K562 (cell line): ENCODE measurements around the gene ELMO1. TPM values are rescaled to one million over a fixed set of nuclear protein-coding genes. Genes with fewer than 3 reads are reported as not detected.

Experiments used
- ATAC-seq: fragments of 200-7000 bp; cut with Tn5 transposase; 3 replicates; pipeline ENCODE4 v1.9.1; 2020; ENCODE audit warnings: moderate library complexity
- BruUV-seq: library from RNA; stranded (reverse); fragments of 400-500 nt; replicated peaks from 2 replicates; lab custom pipeline; 2021; lab: Mats Ljungman, UMichigan
- CTCF ChIA-PET: fragments of 300-600 bp; formaldehyde crosslinking; extraction: SDS; loops from one replicate; lab custom pipeline; 2021; ENCODE audit warnings: low intra/inter-chr PET ratio; lab: Yijun Ruan, JAX
- POLR2A ChIA-PET: fragments of 300-600, 350-650 bp; sonication (Branson Sonifier 250); formaldehyde crosslinking; extraction: SDS; loops from one replicate; lab custom pipeline; 2021; ENCODE audit warnings: antibody characterized with exemption, inconsistent platforms; lab: Yijun Ruan, JAX
- DNase-seq, 4 experiments: peaks; one replicate each; pipeline versions ENCODE4 v3.0.0 to v3.0.0-alpha.2; 2011 to 2018; ENCODE audit warnings: low spot score in 3 of 4, mixed read lengths in 3 of 4; ENCODE audit errors: extremely low read depth in 1 of 4
- FAIRE-seq: peaks from 2 replicates; lab custom pipeline; 2011; peaks lifted over from hg19 to GRCh38; lab: Jason Lieb, UNC
- H2AFZ ChIP-seq: 2 replicates; pipeline ENCODE4 v1.6.0; 2011; ENCODE audit warnings: low read depth, low read length, control low read depth, inconsistent platforms
- H3K27ac ChIP-seq: fragments of 200-600 bp; 3 replicates; pipeline ENCODE4 v1.8.0; 2011; ENCODE audit warnings: low read depth, mild to moderate bottlenecking, control low read depth, inconsistent platforms, low read length, moderate library complexity, mixed read lengths; ENCODE audit errors: extremely low read depth
- H3K27me3 ChIP-seq, 2 experiments: fragments of 300-600 bp in 1 of 2; 2 replicates in 1 of 2; 3 replicates in 1 of 2; pipeline versions ENCODE4 v1.6.0 to v1.8.0; 2011; ENCODE audit warnings: inconsistent platforms in 2 of 2, low read length in 2 of 2, mild to moderate bottlenecking in 1 of 2, mixed read lengths in 1 of 2, moderate library complexity in 1 of 2; ENCODE audit not compliant: control insufficient read depth in 2 of 2, insufficient read depth in 2 of 2
- H3K36me3 ChIP-seq: fragments of 300-600 bp; 3 replicates; pipeline ENCODE4 v1.8.0; 2011; ENCODE audit warnings: mild to moderate bottlenecking, low read length, inconsistent platforms; ENCODE audit not compliant: control insufficient read depth, insufficient read depth
- H3K4me1 ChIP-seq, 2 experiments: fragments of 200-600 bp in 1 of 2; replicated peaks in 1 of 2; 2 replicates in 1 of 2; 3 replicates in 1 of 2; pipeline versions ENCODE4 v1.5.1 to v1.8.0; 2011; ENCODE audit warnings: inconsistent platforms in 2 of 2, low read length in 2 of 2, mild to moderate bottlenecking in 1 of 2, mixed read lengths in 1 of 2, moderate library complexity in 1 of 2; ENCODE audit not compliant: control insufficient read depth in 2 of 2, insufficient read depth in 2 of 2
- H3K4me2 ChIP-seq: 2 replicates; pipeline ENCODE4 v1.6.1; 2011; ENCODE audit warnings: low read length, control low read depth, inconsistent platforms, mixed read lengths; ENCODE audit not compliant: insufficient read depth
- H3K4me3 ChIP-seq: fragments of 200-600 bp; sonication (generic), shearing (Covaris generic); 2 replicates; pipeline ENCODE4 v1.5.1; 2016; ENCODE audit warnings: control low read depth, inconsistent platforms
- H3K79me2 ChIP-seq: fragments of 200-600 bp; 3 replicates; pipeline ENCODE4 v1.8.0; 2011; ENCODE audit warnings: low read length, inconsistent platforms; ENCODE audit not compliant: control insufficient read depth, insufficient read depth
- H3K9ac ChIP-seq, 2 experiments: 2 replicates each; pipeline versions ENCODE4 v1.6.0 to v1.6.1; 2011; ENCODE audit warnings: low read depth in 2 of 2, low read length in 2 of 2, control low read depth in 1 of 2, inconsistent platforms in 1 of 2, mild to moderate bottlenecking in 1 of 2, mixed read lengths in 1 of 2; ENCODE audit not compliant: insufficient read depth in 1 of 2
- H3K9me1 ChIP-seq: one replicate; pipeline ENCODE4 v1.6.0; 2011; ENCODE audit warnings: inconsistent platforms, mild to moderate bottlenecking, low read length, moderate library complexity; ENCODE audit not compliant: control insufficient read depth, insufficient read depth
- H3K9me3 ChIP-seq: replicated peaks from 2 replicates; pipeline ENCODE4 v1.5.1; 2011; ENCODE audit warnings: low read depth, low read length, inconsistent platforms; ENCODE audit not compliant: control insufficient read depth, insufficient read depth
- H4K20me1 ChIP-seq: replicated peaks from 2 replicates; pipeline ENCODE4 v1.6.1; 2011; ENCODE audit warnings: low read length, inconsistent platforms, mixed read lengths; ENCODE audit not compliant: control insufficient read depth, insufficient read depth
- BCOR ChIP-seq: fragments of 450-650 bp; IDR thresholded peaks from 2 replicates; pipeline ENCODE4 v1.6.1; 2016
- CLOCK ChIP-seq: fragments of 250-450 bp; sonication (Bioruptor Pico); IDR thresholded peaks from 2 replicates; pipeline ENCODE4 v1.4.0; 2020; ENCODE audit warnings: mild to moderate bottlenecking, moderate library complexity, borderline replicate concordance
- ETV1 ChIP-seq: fragments of 450-650 bp; conservative IDR thresholded peaks from 2 replicates; pipeline ENCODE4 v1.6.1; 2016; ENCODE audit warnings: missing genetic modification characterization, control low read depth, low read depth, missing compliant biosample characterization
- MTF1 ChIP-seq: fragments of 250-450 bp; sonication (Bioruptor Pico); IDR thresholded peaks from 2 replicates; pipeline ENCODE4 v1.9.0; 2021; ENCODE audit warnings: moderate library complexity, mild to moderate bottlenecking, inconsistent platforms, borderline replicate concordance
- NCOA4 ChIP-seq: fragments of 450-650 bp; IDR thresholded peaks from 2 replicates; pipeline ENCODE4 v1.6.1; 2018; ENCODE audit warnings: mild to moderate bottlenecking; ENCODE audit not compliant: partially characterized antibody
- NR1H2 ChIP-seq: sonication (generic); formaldehyde crosslinking; IDR thresholded peaks from 2 replicates; pipeline ENCODE4 v1.4.0; 2020; ENCODE audit warnings: mild to moderate bottlenecking, missing genetic modification reagents
- SIRT6 ChIP-seq: IDR thresholded peaks from one replicate; pipeline ENCODE4 v1.6.1; 2012; ENCODE audit warnings: low read depth, mild to moderate bottlenecking, control low read depth, inconsistent platforms, low read length, moderate library complexity
- SMAD2 ChIP-seq: fragments of 150-350 bp; IDR thresholded peaks from 2 replicates; pipeline ENCODE4 v1.6.1; 2014; ENCODE audit warnings: low read depth, mild to moderate bottlenecking, low read length
- TRIM24 ChIP-seq, 2 experiments: fragments of 450-650 bp; IDR thresholded peaks; 2 replicates each; pipeline ENCODE4 v1.6.1; 2016
- WGBS: fragments of 100-300 bp; shearing (Covaris generic); methylation state at CpG from one replicate; pipeline ENCODE4 v1.1.6; 2016; ENCODE audit warnings: low coverage, mixed read lengths; ENCODE audit not compliant: insufficient coverage; ENCODE audit errors: missing lambda C conversion rate; 5-methylcytosine and 5-hydroxymethylcytosine counted together
- in situ Hi-C: fragments of 300-500 bp; cut with MboI; formaldehyde crosslinking; loops from 4 replicates; pipeline ENCODE4 v1.15.0; 2018; ENCODE audit warnings: inconsistent platforms, mixed read lengths
- intact Hi-C: fragments of 100-400 bp; cut with micrococcal nuclease; formaldehyde crosslinking; loops from 2 replicates; pipeline ENCODE4 v1.14.2; 2022
- polyA plus RNA-seq, 8 experiments: library from polyadenylated mRNA; depleted of rRNA in 4 of 8; stranded (reverse) in 5 of 8; unstranded in 3 of 8; fragments of >200 nt; fragmentation: Nextera tagmentation in 2 of 8; fragmentation: Illumina TruSeq in 1 of 8; extraction: Ambion mirVana in 2 of 8; extraction: Trizol in 1 of 8; gene quantifications; 2 replicates each; pipeline versions ENCODE4 v1.2.1 to v1.2.3, GENCODE V29; 2011 to 2014; ENCODE audit warnings: inconsistent platforms in 1 of 8, missing spikeins in 1 of 8
- total RNA-seq, 7 experiments: library from RNA; depleted of rRNA in 6 of 7; stranded (reverse); fragments of >200 nt in 6 of 7; fragmentation: Illumina TruSeq in 2 of 7; extraction: Trizol in 2 of 7; gene quantifications; 2 replicates each; pipeline versions ENCODE4 v1.2.1 to v1.2.3, GENCODE V29; 2011 to 2021; ENCODE audit warnings: low replicate concordance in 1 of 7
- TF ChIP-seq, protein P1 (sequence below): fragments of 450-650 bp; formaldehyde crosslinking; IDR thresholded peaks from 2 replicates; pipeline ENCODE4 v1.4.0; 2022; ENCODE audit warnings: missing genetic modification characterization
- TF ChIP-seq, protein P2 (sequence below): fragments of 150-350 bp; conservative IDR thresholded peaks from 2 replicates; pipeline ENCODE4 v1.6.1; 2014; ENCODE audit warnings: low read length
- TF ChIP-seq, protein P3 (sequence below): fragments of 250-450 bp; sonication (Bioruptor Pico); IDR thresholded peaks from 2 replicates; pipeline ENCODE4 v1.4.0; 2020; ENCODE audit warnings: mild to moderate bottlenecking

Gene ELMO1
- total and polyA plus RNA-seq, 9 of the 15 experiments (the other 6 are each of a cell fraction or from before 2014, with no cell fraction given) = 0.36 to 7.2 (median 3.6) TPM

DNA sequence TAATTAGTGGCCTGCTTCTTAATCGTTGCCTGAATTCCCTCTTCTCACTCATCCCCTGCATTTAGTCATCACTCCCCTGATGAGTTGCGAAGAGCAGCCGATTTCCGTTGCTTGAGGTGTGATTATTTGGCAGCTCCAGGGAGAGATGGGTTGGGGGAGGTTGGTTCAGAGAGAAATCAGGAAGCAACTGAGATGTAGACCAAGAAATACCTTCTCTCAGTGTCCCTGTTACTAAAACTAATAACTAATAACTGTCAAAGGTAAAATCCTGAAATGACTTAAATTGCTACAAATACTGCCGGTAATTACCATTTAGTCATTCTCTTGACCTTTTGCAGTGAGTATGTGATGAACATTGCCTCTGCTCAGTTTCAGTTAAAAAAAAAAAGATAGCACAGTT lies 76.9 kb downstream of the ELMO1 start (continued):
- TF ChIP-seq, protein P1, sequence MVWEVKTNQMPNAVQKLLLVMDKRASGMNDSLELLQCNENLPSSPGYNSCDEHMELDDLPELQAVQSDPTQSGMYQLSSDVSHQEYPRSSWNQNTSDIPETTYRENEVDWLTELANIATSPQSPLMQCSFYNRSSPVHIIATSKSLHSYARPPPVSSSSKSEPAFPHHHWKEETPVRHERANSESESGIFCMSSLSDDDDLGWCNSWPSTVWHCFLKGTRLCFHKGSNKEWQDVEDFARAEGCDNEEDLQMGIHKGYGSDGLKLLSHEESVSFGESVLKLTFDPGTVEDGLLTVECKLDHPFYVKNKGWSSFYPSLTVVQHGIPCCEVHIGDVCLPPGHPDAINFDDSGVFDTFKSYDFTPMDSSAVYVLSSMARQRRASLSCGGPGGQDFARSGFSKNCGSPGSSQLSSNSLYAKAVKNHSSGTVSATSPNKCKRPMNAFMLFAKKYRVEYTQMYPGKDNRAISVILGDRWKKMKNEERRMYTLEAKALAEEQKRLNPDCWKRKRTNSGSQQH (CRISPR knock-in tag) = no peak
- TF ChIP-seq BCOR = no peak

GRCh38 chr7:37369906-37370305 lies 78.8 kb downstream of the ELMO1 start:
- BruUV-seq = no TSS peak
- Histone ChIP-seq H4K20me1 (no peaks in the 10 kb centered on the region), H3K36me3 (no peaks in the 10 kb centered on the region), H3K4me1 (no peaks in the 10 kb centered on the region), H3K9me1 (no peaks in the 10 kb centered on the region), H3K4me3 (no peak overlapping the region), H3K27me3 (peaks cover 0 to 4% of the 10 kb centered on the region in 2 experiments; a peak in 1 of 5 replicates), H3K9ac (no peak overlapping the region), H3K79me2 (no peaks in the 10 kb centered on the region), H3K4me2 (no peak overlapping the region), H3K27ac (no peak overlapping the region), H3K9me3 (no peaks in the 10 kb centered on the region), H2AFZ (no peak overlapping the region)
- intact Hi-C loops = no loop called here
- in situ Hi-C loops = no loop called here
- DNase-seq (no peak), ATAC-seq (no peak), FAIRE-seq (no peak)
- POLR2A ChIA-PET = interaction anchor here (0.8 kb wide), 1 partner anchor 11 kb away, joined by 3 read pairs; no protein-coding TSS in a partner anchor
- WGBS = 17% methylated on average over 4 of the region's 4 CpGs
- CTCF ChIA-PET = no interaction called here
- TF ChIP-seq ETV1 (tag) (no peak), NCOA4 (no peak), NR1H2 (CRISPR knock-in tag) (no peak), MTF1 (no peak), CLOCK (CRISPR knock-in tag) (no peak), SMAD2 (no peak), TRIM24 (IDR thresholded peaks at IDR 0.05) (no peak), SIRT6 (no peak)
- TF ChIP-seq, protein P2, sequence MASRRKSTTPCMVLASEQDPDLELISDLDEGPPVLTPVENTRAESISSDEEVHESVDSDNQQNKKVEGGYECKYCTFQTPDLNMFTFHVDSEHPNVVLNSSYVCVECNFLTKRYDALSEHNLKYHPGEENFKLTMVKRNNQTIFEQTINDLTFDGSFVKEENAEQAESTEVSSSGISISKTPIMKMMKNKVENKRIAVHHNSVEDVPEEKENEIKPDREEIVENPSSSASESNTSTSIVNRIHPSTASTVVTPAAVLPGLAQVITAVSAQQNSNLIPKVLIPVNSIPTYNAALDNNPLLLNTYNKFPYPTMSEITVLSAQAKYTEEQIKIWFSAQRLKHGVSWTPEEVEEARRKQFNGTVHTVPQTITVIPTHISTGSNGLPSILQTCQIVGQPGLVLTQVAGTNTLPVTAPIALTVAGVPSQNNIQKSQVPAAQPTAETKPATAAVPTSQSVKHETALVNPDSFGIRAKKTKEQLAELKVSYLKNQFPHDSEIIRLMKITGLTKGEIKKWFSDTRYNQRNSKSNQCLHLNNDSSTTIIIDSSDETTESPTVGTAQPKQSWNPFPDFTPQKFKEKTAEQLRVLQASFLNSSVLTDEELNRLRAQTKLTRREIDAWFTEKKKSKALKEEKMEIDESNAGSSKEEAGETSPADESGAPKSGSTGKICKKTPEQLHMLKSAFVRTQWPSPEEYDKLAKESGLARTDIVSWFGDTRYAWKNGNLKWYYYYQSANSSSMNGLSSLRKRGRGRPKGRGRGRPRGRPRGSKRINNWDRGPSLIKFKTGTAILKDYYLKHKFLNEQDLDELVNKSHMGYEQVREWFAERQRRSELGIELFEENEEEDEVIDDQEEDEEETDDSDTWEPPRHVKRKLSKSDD = no peak
- TF ChIP-seq, protein P3, sequence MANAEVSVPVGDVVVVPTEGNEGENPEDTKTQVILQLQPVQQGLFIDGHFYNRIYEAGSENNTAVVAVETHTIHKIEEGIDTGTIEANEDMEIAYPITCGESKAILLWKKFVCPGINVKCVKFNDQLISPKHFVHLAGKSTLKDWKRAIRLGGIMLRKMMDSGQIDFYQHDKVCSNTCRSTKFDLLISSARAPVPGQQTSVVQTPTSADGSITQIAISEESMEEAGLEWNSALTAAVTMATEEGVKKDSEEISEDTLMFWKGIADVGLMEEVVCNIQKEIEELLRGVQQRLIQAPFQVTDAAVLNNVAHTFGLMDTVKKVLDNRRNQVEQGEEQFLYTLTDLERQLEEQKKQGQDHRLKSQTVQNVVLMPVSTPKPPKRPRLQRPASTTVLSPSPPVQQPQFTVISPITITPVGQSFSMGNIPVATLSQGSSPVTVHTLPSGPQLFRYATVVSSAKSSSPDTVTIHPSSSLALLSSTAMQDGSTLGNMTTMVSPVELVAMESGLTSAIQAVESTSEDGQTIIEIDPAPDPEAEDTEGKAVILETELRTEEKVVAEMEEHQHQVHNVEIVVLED (CRISPR knock-in tag) = no peak
